ENCODE measurements around the gene CNTN4. TPM values are rescaled to one million over a fixed set of nuclear protein-coding genes. Genes with fewer than 3 reads are reported as not detected.

CNTN4 gene
- total and polyA plus RNA-seq, 2 donors (not counting 3 experiments of a cell fraction or from before 2014, with no cell fraction given): not detected

- Histone ChIP-seq H3K9me1 (replicated peaks; ENCODE audit: control insufficient read depth, extremely low read depth, insufficient read depth, low read length) (no peaks in the 10 kb centered on the region), H3K79me2 (ENCODE audit: control insufficient read depth, insufficient read depth, low read length) (no peaks in the 10 kb centered on the region), H4K20me1 (replicated peaks; ENCODE audit: control insufficient read depth, extremely low read depth, insufficient read depth, low read length) (no peaks in the 10 kb centered on the region), H3K4me3 (replicated peaks in 1 of 3; ENCODE audit: insufficient read depth in 1 of 3, low read depth in 1 of 3, low read length in 3 of 3) (no peak overlapping the region), H3K27me3 (ENCODE audit: control insufficient read depth in 2 of 2, insufficient read depth in 2 of 2, low read length in 2 of 2) (no peaks in the 10 kb centered on the region), H2AFZ (ENCODE audit: low read depth, low read length) (no peak overlapping the region), H3K4me1 (ENCODE audit: control insufficient read depth, extremely low read depth, insufficient read depth, low read length) (no peaks in the 10 kb centered on the region), H3K36me3 (ENCODE audit: control insufficient read depth in 2 of 2, extremely low read depth in 1 of 2, insufficient read depth in 2 of 2, low read length in 2 of 2) (no peaks in the 10 kb centered on the region), H3K4me2 (ENCODE audit: insufficient read depth, low read length) (no peak overlapping the region), H3K9ac (replicated peaks; ENCODE audit: extremely low read depth, insufficient read depth, low read length) (no peak overlapping the region), H3K9me3 (replicated peaks; ENCODE audit: control insufficient read depth, insufficient read depth, low read length) (peaks cover 4% of the 10 kb centered on the region), H3K27ac (ENCODE audit: insufficient read depth, low read depth, low read length) (no peak overlapping the region)
- CTCF ChIA-PET: no interaction called here
- POLR2A ChIA-PET: no interaction called here
- FAIRE-seq (no peak), DNase-seq (ENCODE audit: low read depth, low spot score) (no peak)
- no TSS peak for BruUV-seq (replicated peaks)
- TF ChIP-seq JUN (IDR thresholded peaks at IDR 0.05; ENCODE audit: borderline replicate concordance, insufficient read depth, insufficient read length, low read depth): no peak
- no peak for TF ChIP-seq GATA2 (IDR thresholded peaks at IDR 0.05; ENCODE audit: insufficient read depth, insufficient read length, low read depth, low read length)
- no peak for TF ChIP-seq FOS (IDR thresholded peaks at IDR 0.05; ENCODE audit: borderline replicate concordance, insufficient read depth, low read length)
- no peak for TF ChIP-seq POLR2AphosphoS5 (IDR thresholded peaks at IDR 0.05; ENCODE audit: insufficient read depth, low read depth, low read length)
- no peak for TF ChIP-seq EZH2 (IDR thresholded peaks at IDR 0.05; ENCODE audit: borderline replicate concordance, low read depth, low read length, severe bottlenecking)
- TF ChIP-seq MAX (IDR thresholded peaks at IDR 0.05; ENCODE audit: insufficient read depth, insufficient read length): no peak
- TF ChIP-seq POLR2A (IDR thresholded peaks at IDR 0.05; ENCODE audit: low read depth, low read length): no peak
- intact Hi-C loops (cut with micrococcal nuclease): no loop called here
- dilution Hi-C loops (cut with MboI; ENCODE audit: extremely low pct_ligation_motif_present, low sequenced_read_pairs): no loop called here
These were observed 107.0 kb downstream of the CNTN4 start for GRCh38 chr3:2205692-2206091.

- no peaks in the 10 kb centered on the region for H4K20me1 ChIP-seq (replicated peaks; ENCODE audit: control insufficient read depth, extremely low read depth, insufficient read depth, low read length)
- BruUV-seq (replicated peaks): no TSS peak
- no peaks in the 10 kb centered on the region for H3K9me1 ChIP-seq (replicated peaks; ENCODE audit: control insufficient read depth, extremely low read depth, insufficient read depth, low read length)
- H2AFZ ChIP-seq (ENCODE audit: low read depth, low read length): no peak overlapping the region
- POLR2A ChIA-PET: no interaction called here
- H3K4me3 ChIP-seq (replicated peaks in 1 of 3; ENCODE audit: insufficient read depth in 1 of 3, low read depth in 1 of 3, low read length in 3 of 3): no peak overlapping the region
- no peaks in the 10 kb centered on the region for H3K36me3 ChIP-seq (ENCODE audit: control insufficient read depth in 2 of 2, extremely low read depth in 1 of 2, insufficient read depth in 2 of 2, low read length in 2 of 2)
- no peaks in the 10 kb centered on the region for H3K27me3 ChIP-seq (ENCODE audit: control insufficient read depth in 2 of 2, insufficient read depth in 2 of 2, low read length in 2 of 2)
- no peak overlapping the region for H3K4me2 ChIP-seq (ENCODE audit: insufficient read depth, low read length)
- no peak overlapping the region for H3K9ac ChIP-seq (replicated peaks; ENCODE audit: extremely low read depth, insufficient read depth, low read length)
- no peaks in the 10 kb centered on the region for H3K79me2 ChIP-seq (ENCODE audit: control insufficient read depth, insufficient read depth, low read length)
- TF ChIP-seq POLR2A (IDR thresholded peaks at IDR 0.05; ENCODE audit: low read depth, low read length): no peak
- no peak for TF ChIP-seq FOS (IDR thresholded peaks at IDR 0.05; ENCODE audit: borderline replicate concordance, insufficient read depth, low read length)
- TF ChIP-seq POLR2AphosphoS5 (IDR thresholded peaks at IDR 0.05; ENCODE audit: insufficient read depth, low read depth, low read length): no peak
- TF ChIP-seq MYC (IDR thresholded peaks at IDR 0.05; ENCODE audit: low read depth, low read length): no peak
- no peak for TF ChIP-seq JUN (IDR thresholded peaks at IDR 0.05; ENCODE audit: borderline replicate concordance, insufficient read depth, insufficient read length, low read depth)
- no peak for TF ChIP-seq MAX (IDR thresholded peaks at IDR 0.05; ENCODE audit: insufficient read depth, insufficient read length)
- TF ChIP-seq CTCF (IDR thresholded peaks at IDR 0.05; ENCODE audit: extremely low read depth in 1 of 2, insufficient read depth in 1 of 2, low read depth in 1 of 2, low read length in 2 of 2): no peak
- TF ChIP-seq GATA2 (IDR thresholded peaks at IDR 0.05; ENCODE audit: insufficient read depth, insufficient read length, low read depth, low read length): no peak
- no peak for TF ChIP-seq EZH2 (IDR thresholded peaks at IDR 0.05; ENCODE audit: borderline replicate concordance, low read depth, low read length, severe bottlenecking)
- no peaks in the 10 kb centered on the region for H3K4me1 ChIP-seq (ENCODE audit: control insufficient read depth, extremely low read depth, insufficient read depth, low read length)
- H3K27ac ChIP-seq (ENCODE audit: insufficient read depth, low read depth, low read length): no peak overlapping the region
- DNase-seq (ENCODE audit: low read depth, low spot score): no peak
- peaks cover 4% of the 10 kb centered on the region for H3K9me3 ChIP-seq (replicated peaks; ENCODE audit: control insufficient read depth, insufficient read depth, low read length)
- intact Hi-C loops (cut with micrococcal nuclease) (no loop called here), dilution Hi-C loops (cut with MboI; ENCODE audit: extremely low pct_ligation_motif_present, low sequenced_read_pairs) (no loop called here)
- CTCF ChIA-PET: no interaction called here
- FAIRE-seq: no peak
These were observed 107.9 kb downstream of the CNTN4 start for GRCh38 chr3:2206536-2206935.

Data from endothelial cell of umbilical vein (primary cell).